Type B pancreatic cell (in vitro differentiated cells): ENCODE results near the gene SPG11. TPM values are rescaled to one million over a fixed set of nuclear protein-coding genes. Genes with fewer than 3 reads are reported as not detected.
A peak's percentile ranks its signal among the peaks of the same experiment; 100 is the strongest.
"Not testable (repeated sequence)": the region's sequence is repeated elsewhere in the genome, so short reads cannot be mapped to it uniquely, and the experiment has no call there.

Experiments used
- DNase-seq: peaks from one replicate; pipeline ENCODE4 v3.0.0; 2021; ENCODE audit warnings: mixed read lengths; ENCODE audit not compliant: unreplicated experiment; ENCODE audit errors: extremely low spot score
- H3K27ac Mint-ChIP-seq: 2 replicates; pipeline ENCODE4 v1.8.0; 2021; ENCODE audit warnings: mild to moderate bottlenecking, mixed read lengths
- H3K27me3 Mint-ChIP-seq: 2 replicates; pipeline ENCODE4 v1.8.0; 2021; ENCODE audit warnings: mixed read lengths
- H3K36me3 Mint-ChIP-seq: 2 replicates; pipeline ENCODE4 v1.8.0; 2021; ENCODE audit warnings: mixed read lengths
- H3K4me1 Mint-ChIP-seq: one replicate; pipeline ENCODE4 v1.8.0; 2021; ENCODE audit warnings: mixed read lengths; ENCODE audit not compliant: unreplicated experiment
- H3K4me3 Mint-ChIP-seq: 2 replicates; pipeline ENCODE4 v1.8.0; 2021; ENCODE audit warnings: mild to moderate bottlenecking, mixed read lengths
- H3K9me3 Mint-ChIP-seq: 2 replicates; pipeline ENCODE4 v1.8.0; 2021; ENCODE audit warnings: mixed read lengths
- total RNA-seq: library from RNA; stranded (reverse); gene quantifications from 2 replicates; pipeline ENCODE4 v1.2.1, GENCODE V29; 2021; ENCODE audit warnings: low replicate concordance
- TF ChIP-seq, protein P1 (sequence below): fragments of 200-600 bp; sonication (generic); conservative IDR thresholded peaks from 2 replicates; pipeline ENCODE4 v1.5.0; 2021; ENCODE audit warnings: antibody characterized with exemption, mild to moderate bottlenecking

Gene SPG11
- total RNA-seq, 1 donor from 2014 or later = 80.4 TPM

DNA sequence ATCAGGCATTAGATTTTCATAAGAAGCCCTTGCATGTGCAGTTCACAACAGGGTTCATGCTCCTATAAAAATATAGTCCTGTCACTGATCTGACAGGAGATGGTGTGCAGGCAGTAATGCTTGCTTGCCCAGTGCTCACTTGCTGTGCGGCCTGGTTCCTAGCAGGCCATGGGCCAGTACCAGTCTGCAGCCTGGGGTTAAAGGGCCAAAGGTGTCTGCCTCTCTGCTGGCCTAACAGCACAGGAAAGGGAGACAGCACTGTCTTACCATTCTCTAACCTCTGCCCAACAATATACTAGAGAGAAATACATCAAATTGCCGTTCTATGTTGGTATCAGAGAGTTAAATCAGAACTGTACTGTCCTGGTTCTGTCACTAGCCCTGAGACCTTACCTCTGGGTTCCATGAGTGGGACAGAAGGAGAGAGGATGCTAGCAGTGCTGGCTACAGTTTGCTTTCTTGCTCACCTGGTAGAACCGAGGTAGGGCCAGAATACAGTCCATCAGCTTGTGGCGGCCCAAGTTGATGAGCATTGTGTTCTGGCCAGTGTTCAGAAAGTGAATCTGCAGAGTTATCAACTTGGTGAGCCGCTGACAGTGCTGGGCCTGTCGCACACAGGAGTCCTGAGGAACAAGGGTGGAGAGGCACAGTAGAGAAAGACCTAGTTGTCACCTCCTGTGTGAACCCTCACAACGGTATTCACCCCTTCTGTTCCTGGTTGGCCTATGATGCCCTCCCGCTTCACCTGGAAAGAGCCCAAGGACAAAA, 97.9 kb downstream of the SPG11 start:
- H3K27me3 Mint-ChIP-seq = no peaks in the 10 kb centered on the region
- H3K36me3 Mint-ChIP-seq = peaks cover 47% of the 10 kb centered on the region
- no peak overlapping the region for H3K27ac Mint-ChIP-seq
- H3K9me3 Mint-ChIP-seq = peaks cover 4% of the 10 kb centered on the region
- H3K4me1 Mint-ChIP-seq = no peaks in the 10 kb centered on the region
- TF ChIP-seq, protein P1, sequence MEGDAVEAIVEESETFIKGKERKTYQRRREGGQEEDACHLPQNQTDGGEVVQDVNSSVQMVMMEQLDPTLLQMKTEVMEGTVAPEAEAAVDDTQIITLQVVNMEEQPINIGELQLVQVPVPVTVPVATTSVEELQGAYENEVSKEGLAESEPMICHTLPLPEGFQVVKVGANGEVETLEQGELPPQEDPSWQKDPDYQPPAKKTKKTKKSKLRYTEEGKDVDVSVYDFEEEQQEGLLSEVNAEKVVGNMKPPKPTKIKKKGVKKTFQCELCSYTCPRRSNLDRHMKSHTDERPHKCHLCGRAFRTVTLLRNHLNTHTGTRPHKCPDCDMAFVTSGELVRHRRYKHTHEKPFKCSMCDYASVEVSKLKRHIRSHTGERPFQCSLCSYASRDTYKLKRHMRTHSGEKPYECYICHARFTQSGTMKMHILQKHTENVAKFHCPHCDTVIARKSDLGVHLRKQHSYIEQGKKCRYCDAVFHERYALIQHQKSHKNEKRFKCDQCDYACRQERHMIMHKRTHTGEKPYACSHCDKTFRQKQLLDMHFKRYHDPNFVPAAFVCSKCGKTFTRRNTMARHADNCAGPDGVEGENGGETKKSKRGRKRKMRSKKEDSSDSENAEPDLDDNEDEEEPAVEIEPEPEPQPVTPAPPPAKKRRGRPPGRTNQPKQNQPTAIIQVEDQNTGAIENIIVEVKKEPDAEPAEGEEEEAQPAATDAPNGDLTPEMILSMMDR = no peak
- no peak for DNase-seq
- no peak overlapping the region for H3K4me3 Mint-ChIP-seq

DNA sequence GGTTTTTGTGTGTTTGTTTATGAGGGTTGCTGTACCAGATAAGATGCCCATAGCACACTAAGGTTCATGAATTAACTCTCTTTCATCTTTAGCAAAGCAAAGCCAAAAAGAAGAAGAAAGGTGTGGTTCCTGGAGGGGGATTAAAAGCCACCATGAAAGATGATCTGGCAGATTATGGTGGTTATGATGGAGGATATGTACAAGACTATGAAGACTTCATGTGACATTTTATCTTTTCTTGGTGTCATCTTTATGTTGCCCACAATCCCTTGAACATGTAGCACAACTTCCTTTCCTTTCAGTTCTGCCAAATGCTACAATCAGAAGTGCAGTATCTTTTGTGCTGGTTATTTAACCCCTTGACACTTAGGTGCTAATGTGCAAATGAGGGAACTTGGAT, 102.5 kb downstream of the SPG11 start:
- not testable (repeated sequence) for H3K4me1 Mint-ChIP-seq, DNase-seq, H3K4me3 Mint-ChIP-seq, H3K9me3 Mint-ChIP-seq, H3K27me3 Mint-ChIP-seq
- Mint-ChIP-seq H3K36me3 (peaks cover 49% of the 10 kb centered on the region), H3K27ac (peak overlapping the region; percentile 39)

DNA sequence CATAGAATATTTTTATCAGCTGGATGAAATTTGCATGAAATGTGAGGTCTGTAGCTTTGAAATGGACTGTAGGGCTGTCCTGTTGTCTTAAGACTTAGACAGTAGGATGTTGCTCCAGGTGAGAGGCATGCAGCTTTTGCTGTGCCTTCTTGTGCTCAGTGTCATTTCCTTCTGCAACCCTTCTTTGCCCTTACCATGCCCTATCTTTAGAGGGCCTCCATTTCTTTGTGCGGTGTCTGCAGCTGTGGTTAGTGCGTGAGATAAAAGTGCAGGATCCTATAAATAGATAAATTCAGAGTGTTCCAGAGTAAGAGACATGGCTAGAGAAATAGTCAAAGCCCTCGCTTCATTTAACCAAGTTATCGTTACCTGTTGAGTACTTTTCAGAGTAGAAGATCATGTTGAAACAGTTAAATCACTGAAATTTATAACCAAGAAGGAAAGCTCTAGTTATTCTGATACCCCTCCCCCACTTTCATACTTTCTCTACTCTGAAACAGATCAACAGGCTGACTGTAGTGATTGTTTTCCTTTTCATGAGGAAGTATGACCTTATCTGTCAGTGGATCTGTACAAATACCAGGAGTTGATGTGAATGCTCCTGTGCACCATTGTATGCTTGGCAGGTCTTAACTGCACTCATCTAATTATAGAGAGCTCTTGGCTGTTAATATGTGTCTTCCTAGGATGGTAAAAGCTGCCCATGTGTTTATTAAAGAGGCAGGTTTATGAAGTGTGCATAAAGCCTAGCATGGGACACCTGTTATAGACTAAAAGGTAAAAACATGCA, 108.3 kb downstream of the SPG11 start:
- Mint-ChIP-seq H3K27me3 (no peaks in the 10 kb centered on the region), H3K4me3 (no peak overlapping the region), H3K9me3 (no peaks in the 10 kb centered on the region), H3K4me1 (no peaks in the 10 kb centered on the region), H3K27ac (peak overlapping the region; percentile 80), H3K36me3 (peaks cover 31% of the 10 kb centered on the region)
- TF ChIP-seq, protein P1 = no peak
- DNase-seq = no peak

DNA sequence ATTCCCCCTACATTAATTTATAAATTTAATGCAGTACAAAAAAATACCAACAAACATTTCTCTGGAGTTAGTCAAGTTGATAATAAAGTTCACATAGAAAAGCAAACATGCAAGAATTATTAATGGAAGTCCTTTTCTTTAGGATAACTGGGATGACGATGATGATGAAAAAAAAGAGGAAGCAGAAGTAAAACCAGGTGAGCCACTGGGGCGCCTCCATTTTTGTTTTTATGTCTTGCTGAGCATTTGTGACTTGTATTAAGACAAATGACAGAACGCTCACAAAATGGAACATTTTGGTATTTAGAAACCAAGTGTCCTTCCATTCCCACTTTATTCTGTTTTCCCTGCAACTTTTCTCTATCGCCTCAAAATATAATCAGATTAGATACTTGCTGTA, 112.7 kb downstream of the SPG11 start:
- Mint-ChIP-seq H3K9me3 (no peaks in the 10 kb centered on the region), H3K27ac (no peak overlapping the region), H3K4me1 (no peaks in the 10 kb centered on the region), H3K4me3 (no peak overlapping the region), H3K36me3 (peaks cover 19% of the 10 kb centered on the region), H3K27me3 (no peaks in the 10 kb centered on the region)
- DNase-seq = no peak
- TF ChIP-seq, protein P1 = no peak

DNA sequence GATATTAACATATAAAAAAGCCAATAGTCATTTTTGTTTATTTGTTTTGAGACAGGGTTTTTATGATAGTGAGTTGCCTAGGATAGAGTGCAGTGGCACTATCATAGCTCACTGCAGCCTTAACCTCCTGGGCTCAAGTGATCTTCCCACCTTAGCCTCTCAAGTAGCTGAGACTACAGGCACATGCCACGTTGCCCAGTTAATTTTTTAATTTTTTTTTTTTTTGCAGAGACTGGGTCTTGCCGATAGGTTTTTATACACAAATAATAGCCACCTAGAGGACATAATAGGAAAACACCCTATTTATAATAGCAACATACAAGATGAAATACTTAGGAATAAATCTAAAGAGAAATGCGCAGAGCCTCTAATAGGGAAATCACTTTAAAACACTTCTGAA, 113.2 kb downstream of the SPG11 start:
- Mint-ChIP-seq H3K27ac (no peak overlapping the region), H3K9me3 (no peaks in the 10 kb centered on the region), H3K4me3 (no peak overlapping the region), H3K4me1 (no peaks in the 10 kb centered on the region), H3K27me3 (no peaks in the 10 kb centered on the region), H3K36me3 (peaks cover 15% of the 10 kb centered on the region)
- no peak for DNase-seq
- TF ChIP-seq, protein P1 = peak; percentile 69

DNA sequence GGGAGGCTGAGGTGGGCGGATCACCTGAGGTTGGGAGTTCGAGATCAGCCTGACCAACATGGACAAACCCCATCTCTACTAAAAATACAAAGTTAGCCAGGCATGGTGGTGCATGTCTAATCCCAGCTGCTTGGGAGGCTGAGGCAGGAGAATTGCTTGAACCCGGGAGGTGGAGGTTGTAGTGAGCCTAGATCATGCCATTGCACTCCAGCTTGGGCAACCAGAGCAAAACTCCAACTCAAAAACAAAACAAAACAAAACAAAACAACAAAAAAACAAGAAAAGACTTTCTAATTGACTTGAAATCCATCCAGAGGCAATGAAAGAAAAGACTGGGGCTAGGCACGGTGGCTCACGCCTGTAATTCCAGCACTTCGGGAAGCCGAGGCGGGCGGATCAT, 114.3 kb downstream of the SPG11 start:
- not testable (repeated sequence) for H3K4me3 Mint-ChIP-seq, H3K36me3 Mint-ChIP-seq, DNase-seq, H3K4me1 Mint-ChIP-seq, H3K27ac Mint-ChIP-seq, H3K9me3 Mint-ChIP-seq, H3K27me3 Mint-ChIP-seq
